ENCODE data around the gene KIAA1755.
A peak's percentile ranks its signal among the peaks of the same experiment; 100 is the strongest.
"Not testable (repeated sequence)": the region's sequence is repeated elsewhere in the genome, so short reads cannot be mapped to it uniquely, and the experiment has no call there.

Gene KIAA1755

DNA sequence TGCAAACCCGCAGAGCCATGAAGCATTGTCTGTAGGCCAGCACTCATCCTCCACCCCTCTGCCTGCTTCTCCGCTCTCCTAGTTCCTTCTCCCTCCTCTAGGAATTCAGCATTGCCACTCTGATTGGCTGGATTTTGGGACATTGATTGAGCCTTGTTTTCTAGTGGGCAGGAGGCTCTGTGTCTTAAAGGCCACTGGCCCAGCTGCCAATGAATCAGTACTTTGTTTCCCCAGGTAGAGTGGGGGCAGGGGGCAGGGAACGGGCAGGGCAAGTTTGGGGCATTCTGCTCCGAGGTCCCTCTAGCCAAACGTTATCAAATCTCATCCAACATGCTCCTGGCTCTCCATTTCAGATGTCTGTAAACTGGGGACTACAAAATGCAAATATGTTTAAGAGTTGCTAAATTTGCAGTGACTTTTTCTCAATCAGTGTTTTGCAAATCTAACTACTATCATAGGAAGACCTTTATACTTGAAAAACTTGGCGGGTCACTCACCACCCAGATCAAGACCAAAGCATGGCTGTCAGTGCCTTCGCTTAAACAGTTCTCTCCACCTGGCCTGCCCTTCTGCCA, 33.0 kb upstream of the KIAA1755 start:
- DNase-seq (ENCODE audit: low read depth, low spot score) = no peak
- H3K27ac ChIP-seq = no peak overlapping the region

DNA sequence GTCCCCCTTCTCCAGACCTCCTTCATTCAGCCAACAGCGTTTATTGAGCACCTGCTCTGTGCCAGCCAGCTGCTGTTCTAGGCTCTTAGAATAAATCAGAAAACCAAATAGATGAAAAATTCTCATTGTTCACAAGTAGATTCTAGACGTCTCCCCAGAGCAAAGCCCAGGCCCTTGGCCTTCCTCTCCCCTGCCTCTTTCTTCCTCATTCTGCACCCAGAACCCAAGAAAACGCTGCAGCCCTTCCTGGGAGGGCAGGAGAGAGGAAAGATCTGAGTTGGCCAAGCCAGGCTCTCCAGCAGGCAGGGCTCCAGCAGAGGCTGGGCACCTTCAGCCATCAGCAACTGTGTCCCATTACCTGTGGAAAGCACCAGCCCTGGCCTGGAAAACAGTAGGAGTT, 31.4 kb upstream of the KIAA1755 start:
- no peak overlapping the region for H3K27ac ChIP-seq

DNA sequence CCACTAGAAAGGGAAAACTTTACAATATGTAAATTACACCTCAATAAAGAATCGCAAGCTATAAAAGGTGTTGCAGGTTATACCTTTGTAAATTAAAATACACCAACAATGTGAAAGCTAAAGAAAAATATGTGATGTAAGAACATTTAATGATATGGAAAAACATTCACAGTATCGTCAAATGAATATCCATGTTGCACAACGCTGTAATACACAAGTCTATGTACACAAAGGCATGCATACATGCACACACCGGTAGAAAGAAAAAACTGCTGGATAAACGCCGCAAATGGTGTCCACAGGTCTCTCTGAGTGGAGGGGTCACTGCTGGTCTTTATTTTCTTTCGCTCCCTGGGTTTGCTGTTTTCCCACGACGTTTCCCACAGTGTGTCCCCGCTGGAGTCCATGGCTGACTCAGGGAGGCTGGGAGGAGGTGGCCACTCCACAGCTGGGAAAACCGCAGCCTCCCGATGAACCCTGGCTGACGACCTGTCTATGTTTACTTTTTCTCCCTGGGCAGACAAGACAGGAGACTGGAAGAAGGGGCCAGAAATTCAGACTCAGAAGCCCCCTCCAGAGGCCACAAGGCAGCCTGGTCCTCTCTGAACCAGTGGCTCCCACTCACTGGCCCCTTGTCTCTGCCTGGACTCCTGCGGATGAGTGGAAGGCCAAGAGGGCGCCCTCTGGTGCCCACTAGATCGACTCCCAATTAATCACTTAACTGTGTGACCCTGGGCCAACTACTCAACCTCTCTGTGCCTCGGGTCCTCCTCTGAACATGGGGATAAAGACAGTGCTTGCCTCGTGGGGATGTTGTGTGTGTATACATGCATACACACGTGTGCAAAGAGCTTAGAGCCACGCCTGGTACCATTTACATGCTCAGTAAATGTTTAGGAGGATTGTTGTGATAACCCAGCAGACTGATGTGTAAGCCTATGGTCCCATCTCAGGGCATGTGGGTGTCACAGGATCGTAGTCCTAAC, 30.6 kb upstream of the KIAA1755 start:
- no peak for DNase-seq (ENCODE audit: low read depth, low spot score)
- no peak overlapping the region for H3K27ac ChIP-seq

More for the DNA sequence above, 31.4 kb upstream of the KIAA1755 start:
- no peak for DNase-seq (ENCODE audit: low read depth, low spot score)

DNA sequence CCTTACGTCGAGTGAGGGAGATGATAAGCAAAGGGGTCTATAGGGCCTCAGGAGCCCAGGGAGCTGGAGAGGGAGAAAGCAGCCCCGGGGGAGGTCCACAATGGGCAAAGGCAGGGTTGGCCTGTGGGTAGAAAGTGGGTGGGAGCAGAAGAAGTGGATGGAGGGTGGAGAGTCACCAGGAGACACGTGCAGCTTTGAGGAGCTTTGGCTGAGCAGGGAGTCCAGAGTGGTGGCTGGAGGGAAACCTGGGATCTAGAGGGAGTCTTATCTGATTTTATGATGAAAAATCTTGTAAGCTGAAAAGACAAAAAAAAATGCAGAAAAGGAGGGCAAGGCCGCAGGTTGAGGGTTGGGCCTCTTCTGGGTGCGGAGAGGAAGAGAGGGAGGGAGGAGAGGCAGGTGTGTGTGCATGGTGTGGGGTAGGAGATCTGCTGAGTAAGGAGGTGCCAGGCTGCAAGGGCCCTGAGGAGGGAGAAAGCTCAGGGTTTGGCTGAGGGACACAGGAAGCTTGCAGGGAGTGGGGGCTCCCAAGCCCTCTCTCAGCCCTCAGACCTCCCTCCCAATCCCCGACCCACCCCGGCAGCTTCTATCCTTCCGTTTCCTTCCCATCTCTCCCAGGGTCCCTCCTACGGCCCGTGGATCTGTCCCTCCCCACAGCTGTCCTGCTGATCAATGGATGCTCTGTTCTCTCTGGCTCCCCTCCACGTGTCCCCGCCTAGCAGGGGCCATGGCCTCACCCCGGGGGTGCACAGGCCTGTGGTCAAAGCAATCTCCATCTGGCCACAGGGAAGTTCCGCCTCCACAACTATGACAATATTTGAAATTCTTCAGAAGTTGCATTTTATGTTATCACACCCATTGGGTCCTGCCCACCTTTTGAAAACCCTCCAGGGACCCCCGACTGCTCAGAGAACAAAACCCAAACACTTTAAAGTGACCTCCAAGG, 26.3 kb upstream of the KIAA1755 start:
- no peak for DNase-seq (ENCODE audit: low read depth, low spot score)
- H3K27ac ChIP-seq = no peak overlapping the region

DNA sequence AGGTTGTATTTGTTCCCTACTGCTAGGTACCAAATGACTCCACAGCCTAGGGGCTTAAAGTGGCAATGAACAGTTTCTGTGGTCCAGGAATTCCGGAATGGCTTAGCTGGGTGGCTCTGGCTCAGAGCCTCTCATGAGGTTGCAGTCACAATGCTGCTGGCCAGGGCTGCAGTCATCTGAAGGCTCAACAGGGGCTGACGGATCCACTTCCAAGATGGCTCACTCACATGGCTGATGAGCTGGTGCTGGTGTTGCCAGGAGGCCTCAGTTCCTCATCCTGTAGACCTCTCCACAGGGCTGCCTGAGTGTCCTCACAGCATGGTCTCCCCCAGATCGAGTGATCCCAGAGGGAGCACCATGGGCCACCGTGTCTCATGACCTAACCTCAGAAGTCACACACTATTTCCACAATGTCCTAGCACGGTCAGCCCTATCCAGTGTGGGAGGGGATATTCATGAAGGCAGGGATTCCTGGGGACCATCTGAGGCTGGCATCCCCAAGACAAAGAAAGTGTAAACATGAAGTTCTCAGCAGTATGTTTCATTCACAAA, 24.4 kb upstream of the KIAA1755 start:
- no peak overlapping the region for H3K27ac ChIP-seq
- no peak for DNase-seq (ENCODE audit: low read depth, low spot score)

DNA sequence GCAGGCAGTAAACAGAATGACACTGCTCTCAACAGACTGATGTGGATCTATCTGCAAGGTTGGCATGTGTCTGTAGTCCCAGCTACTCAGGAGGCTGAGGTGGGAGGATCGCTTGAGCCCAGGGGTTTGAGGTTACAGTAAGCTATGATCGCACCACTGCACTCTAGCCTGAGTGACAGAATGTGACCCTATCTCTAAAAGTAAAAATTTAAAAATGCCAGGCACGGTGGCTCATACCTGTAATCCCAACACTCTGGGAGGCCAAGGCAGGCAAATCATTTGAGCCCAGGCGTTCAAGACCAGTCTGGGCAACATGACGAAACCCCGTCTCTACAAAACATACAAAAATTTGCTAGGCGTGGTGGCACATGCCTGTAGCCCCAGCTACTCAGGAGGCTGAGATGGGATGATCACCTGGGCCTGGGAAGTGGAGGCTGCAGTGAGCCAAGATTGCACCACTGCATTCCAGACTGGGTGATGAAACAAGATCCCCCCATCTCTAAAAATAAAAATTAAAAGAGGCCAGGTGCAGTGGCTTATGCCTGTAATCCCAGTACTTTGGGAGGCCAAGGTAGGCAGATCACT, 23.6 kb upstream of the KIAA1755 start:
- DNase-seq (ENCODE audit: low read depth, low spot score); H3K27ac ChIP-seq: not testable (repeated sequence)

DNA sequence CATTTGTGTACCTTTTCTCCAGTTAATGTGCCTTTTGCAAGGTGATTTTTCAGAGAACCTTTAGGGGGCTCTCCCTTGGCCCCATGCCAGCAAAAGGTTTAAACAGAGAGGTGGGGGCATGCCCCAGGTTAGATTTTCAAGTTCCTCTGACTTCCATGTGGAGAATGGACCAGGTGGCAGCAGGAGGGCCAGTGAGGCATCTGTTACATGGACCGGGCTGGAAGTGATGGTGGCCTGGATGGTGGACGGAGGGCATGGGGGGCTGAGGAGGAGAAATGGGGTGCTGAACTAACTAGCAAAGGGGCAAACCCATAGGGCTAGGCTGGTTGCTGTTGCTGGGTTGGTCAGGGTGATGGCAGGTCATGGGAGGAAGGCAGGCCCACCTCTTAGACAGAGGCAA, 22.7 kb upstream of the KIAA1755 start:
- no peak for DNase-seq (ENCODE audit: low read depth, low spot score)
- no peak overlapping the region for H3K27ac ChIP-seq

DNA sequence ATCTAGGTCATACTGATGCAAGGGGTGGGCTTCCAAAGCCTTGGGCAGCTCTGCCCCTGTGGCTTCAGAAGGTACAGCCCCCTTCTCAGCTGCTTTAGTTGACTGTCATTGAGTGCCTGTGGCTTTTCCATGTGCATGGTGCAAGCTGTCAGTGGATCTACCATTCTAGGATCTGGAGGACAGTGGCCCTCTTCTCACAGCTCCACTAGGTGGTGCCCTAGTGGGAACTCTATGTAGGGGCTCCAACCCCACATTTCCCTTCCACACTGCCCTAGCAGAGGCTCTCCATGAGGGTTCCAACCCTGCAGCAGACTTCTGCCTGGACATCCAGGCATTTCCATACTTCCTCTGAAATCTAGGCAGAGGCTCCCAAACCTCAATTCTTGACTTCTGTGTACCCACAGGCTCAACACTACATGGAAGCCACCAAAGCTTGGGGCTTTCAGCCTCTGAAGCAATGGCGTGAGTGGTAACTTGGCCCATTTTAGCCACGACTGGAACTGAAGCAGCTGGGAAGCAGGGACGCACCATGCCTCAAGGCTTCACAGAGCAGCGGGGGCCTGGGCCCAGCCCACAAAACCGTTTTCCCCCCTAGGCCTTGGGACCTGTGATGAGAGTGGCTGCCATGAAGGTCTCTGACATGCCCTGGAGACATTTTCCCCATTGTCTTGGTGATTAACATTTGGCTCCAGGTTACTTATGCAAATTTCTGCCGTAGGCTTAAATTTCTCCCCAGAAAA, 20.8 kb upstream of the KIAA1755 start:
- DNase-seq (ENCODE audit: low read depth, low spot score); H3K27ac ChIP-seq: not testable (repeated sequence)

DNA sequence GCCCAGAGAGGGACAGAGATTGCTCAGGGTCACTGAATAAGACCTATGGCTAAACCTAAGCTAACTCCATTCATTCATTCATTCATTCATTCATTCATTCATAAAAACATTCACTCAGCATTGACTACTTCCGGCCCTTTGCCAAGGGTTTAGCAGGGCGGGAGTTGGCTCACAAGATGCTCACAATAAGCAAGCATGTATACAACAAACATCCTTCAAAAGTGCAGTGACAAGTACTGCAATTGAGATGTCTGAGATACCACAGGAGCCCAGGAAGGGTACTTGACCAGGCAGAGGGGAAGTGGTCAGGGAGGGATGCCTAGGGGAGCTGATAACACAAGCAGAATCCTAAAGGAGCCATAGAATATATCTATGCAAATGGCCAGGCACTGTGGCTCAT, 18.2 kb upstream of the KIAA1755 start:
- DNase-seq (ENCODE audit: low read depth, low spot score) = no peak
- H3K27ac ChIP-seq = no peak overlapping the region

DNA sequence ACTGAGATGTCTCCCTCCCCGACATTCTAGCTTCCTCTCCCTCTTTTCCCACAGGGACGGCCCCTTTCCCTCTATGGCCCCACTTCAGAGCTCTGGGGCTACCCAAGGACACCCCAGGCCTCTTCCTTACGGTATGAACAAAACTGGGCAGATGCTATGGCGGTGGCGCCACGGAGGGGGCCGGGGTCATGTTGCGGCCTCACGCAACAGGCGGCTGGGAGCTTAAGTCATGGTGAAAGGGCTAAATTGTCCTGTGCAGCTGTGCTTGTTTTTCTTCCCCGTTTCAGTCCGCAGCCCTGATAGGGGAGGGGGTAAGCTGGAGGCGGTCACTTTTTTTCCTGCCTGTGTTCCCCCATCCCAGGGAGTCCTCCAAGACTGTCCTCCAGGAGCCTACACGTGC, 17.6 kb upstream of the KIAA1755 start:
- H3K27ac ChIP-seq = no peak overlapping the region
- no peak for DNase-seq (ENCODE audit: low read depth, low spot score)

DNA sequence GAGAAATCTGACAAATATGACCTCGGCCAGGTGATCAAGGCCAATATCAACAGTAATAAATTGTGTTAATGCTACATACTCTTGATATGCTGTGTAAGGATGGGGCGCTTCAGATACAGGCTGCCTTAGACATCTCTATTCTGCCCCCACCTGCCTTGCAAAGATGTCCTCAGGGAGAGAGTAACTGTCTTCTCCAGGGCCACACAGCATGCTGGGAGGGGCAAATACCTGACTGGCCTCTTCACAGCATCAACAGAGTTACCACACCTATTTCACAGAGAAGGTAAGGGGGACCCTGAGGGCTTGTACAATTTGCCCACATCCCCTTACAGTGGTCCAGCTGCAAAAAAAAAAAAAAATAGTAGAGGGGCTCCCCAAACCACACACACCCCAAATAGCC, 17.2 kb upstream of the KIAA1755 start:
- no peak for DNase-seq (ENCODE audit: low read depth, low spot score)
- no peak overlapping the region for H3K27ac ChIP-seq

DNA sequence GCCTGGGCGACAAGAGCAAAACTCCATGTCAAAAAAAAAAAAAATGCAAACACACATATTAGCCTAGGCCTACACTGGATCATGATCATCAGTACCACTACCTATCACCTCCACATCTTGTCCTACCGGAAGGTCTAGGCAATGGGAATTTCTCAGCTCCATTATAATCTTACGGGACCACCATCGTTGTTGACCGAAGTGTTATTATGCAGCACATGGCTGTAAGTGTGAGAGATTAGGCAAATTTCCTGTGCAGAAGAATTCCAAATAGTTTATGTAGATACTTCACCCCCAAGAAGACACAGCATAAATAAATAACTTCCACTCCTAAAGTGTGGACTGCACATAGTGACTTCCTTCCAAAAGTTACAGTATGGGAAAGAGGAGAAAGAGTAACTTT, 16.8 kb upstream of the KIAA1755 start:
- DNase-seq (ENCODE audit: low read depth, low spot score) = no peak
- H3K27ac ChIP-seq = no peak overlapping the region

DNA sequence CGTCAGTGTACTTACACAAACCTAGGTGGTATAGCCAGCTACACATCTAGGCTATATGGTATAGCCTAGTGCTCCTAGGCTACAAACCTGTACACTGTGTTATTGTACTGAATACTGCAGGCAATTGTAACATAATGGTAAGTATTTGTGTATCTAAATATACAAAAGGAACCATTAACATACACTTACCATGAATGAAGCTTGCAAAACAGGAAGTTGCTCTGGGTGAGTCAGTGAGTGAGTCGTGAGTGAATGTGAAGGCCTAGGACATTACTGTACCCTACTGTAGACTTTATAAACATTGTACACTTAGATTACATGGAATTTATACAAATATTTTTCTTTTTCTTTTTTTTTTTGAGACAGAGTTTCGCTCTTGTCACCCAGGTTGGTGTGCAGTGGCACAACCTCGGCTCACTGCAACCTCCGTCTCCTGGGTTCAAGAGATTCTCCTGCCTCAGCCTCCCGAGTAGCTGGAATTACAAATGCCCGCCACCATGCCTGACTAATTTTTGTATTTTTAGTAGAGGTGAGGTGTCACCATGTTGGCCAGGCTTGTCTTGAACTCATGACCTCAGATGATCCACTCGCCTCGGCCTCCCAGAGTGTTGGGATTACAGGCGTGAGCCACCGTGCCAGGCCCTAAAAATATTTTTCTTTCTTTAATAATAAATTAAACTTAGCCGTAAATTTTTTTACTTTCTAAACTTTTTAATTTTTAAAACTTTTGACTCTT, 15.4 kb upstream of the KIAA1755 start:
- H3K27ac ChIP-seq = peak overlapping the region; percentile 89
- peak; percentile 55 for DNase-seq (ENCODE audit: low read depth, low spot score)

DNA sequence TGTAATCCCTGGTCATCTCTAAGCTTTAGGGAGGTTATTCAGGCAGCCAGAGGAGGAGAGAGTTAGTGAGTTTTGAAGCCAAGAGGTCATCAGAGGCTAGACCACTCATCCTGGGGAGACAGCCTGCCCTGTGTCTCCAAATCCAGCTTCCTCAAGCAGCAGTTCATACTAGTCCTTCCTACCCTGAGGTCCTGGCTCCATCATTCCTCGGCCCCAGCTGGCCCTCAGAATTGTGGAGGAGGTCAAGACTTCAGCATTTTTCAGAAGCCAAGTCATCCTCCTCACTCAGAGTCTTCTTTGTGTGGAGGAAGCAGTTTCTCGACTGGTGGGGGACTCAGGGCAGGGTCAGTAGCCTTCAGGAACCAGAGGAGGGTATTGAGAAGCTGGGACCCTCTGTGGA, 12.4 kb upstream of the KIAA1755 start:
- peak overlapping the region; percentile 21 for H3K27ac ChIP-seq
- DNase-seq (ENCODE audit: low read depth, low spot score) = no peak

DNA sequence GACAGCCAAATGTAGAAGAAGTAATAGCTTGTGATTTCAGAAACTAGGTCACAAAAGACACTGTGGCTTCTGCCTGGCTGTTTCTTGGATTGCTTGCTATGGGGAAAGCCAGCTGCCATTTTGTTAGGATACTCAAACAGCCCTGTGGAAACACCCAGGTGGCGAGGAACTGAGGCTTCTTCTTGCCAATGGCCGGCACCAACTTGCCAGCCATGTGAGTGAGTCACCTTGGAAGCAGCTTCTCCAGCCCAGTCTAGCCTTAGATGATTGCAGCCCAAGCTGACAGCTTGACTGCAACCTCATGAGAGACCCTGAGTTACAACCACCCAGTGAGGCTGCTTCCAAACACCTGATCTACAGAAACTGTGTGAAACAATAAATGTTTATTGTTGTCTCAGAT, 11.9 kb upstream of the KIAA1755 start:
- peak overlapping the region; percentile 21 for H3K27ac ChIP-seq
- DNase-seq (ENCODE audit: low read depth, low spot score) = peak; percentile 56

DNA sequence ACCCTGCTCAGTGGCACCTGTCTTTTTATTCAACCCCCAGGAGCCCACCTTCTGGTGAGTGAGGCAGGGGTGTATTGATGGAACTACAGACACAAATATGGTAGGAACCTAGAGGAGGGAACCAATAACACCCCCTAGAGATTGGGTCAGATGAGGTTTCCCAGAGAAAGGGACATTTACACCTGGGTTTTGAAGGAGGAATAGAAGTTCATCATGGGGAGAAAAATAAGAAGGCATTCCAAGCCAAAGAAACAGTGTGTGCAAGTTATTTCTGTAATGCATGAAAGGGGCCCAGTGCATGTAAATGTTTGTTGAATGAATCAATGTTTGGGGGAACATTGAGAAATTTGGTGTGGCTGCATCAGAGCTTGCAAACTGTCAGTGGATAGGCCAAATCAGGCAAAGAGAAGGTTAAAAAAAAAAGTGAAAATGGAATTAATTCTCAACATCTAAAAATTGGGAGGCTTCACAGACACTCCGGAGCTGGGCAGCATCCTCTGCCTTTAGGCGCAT, 11.1 kb upstream of the KIAA1755 start:
- no peak for DNase-seq (ENCODE audit: low read depth, low spot score)
- peak overlapping the region; percentile 21 for H3K27ac ChIP-seq

DNA sequence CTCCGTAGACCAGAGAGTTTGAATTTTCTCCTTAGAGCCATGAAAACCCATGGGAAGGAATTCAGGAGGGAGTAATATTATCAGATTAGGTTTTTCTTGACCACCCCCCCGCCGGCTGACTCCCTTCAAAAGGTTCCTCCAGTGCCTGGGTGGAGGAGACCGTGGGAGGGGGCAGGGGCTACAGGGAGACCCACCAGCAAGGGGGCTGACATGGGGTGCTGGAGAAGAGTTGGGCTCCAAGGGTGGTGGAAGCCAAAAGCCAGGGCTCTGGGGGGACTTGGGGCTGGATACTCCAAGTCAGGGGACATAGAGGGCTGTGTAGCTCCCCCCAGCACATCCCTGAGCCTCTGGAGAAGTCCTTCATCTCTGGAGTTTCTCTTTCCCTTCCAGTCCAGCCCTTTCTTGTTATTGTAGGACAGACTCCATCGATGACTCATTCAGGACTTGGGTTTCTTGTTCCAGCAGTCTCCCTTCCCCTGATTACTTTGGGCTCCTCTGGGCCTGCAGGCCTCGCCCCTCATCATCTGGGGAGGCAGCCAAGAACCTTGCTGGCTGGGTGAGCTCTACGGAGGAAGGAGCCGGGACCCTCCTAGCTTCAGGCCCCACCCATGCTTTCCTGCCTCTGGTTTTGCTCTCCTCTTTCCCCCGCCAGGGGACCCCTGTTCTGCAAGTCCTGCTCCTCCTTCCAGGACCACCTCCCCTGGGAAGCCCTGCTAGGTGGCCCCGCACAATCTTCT, 10.5 kb upstream of the KIAA1755 start:
- no peak overlapping the region for H3K27ac ChIP-seq

DNA sequence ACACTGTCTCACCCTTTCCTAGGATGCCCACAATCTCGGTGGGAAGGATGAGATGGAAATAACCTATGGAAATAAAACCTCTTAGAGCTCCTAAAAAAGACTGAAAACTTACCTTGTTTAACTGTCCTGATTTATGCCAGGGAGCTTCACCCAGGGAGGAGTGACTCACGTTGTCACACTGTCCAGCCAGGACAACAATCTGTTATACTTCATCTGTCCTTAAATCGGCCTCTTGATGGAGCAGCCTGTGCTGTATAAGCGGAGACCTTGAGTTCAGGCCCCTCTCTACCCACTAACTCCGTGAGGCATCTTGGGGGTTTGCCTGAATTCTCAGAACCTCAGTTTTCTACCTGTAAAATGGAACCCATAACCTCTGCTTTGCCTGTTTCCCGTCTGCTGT, 9.2 kb upstream of the KIAA1755 start:
- H3K27ac ChIP-seq = no peak overlapping the region
- no peak for DNase-seq (ENCODE audit: low read depth, low spot score)

More for the DNA sequence above, 10.5 kb upstream of the KIAA1755 start:
- peak; percentile 79 for DNase-seq (ENCODE audit: low read depth, low spot score)

All from epithelial cell of prostate (primary cell).